Activated CD8-positive, alpha-beta T cell treated with anti-CD3 and anti-CD28 coated beads, Interleukin-2, amount 10 ng/mL, durations not matched to agents 7 days and 5 days (primary cell): ENCODE results near the gene PLCB2. TPM values are rescaled to one million over a fixed set of nuclear protein-coding genes. Genes with fewer than 3 reads are reported as not detected.

Experiments used
- ATAC-seq: fragments of 150-1000 bp; cut with Tn5 transposase; one replicate; pipeline ENCODE4 v1.10.0; 2021; ENCODE audit warnings: moderate library complexity
- CTCF ChIA-PET: fragments of 350-600 bp; sonication (Branson Sonifier 250); formaldehyde crosslinking; loops from one replicate; lab custom pipeline; 2021; ENCODE audit warnings: antibody characterized with exemption; lab: Charles Lee
- POLR2A ChIA-PET: fragments of 350-600 bp; sonication (Branson Sonifier 250); formaldehyde crosslinking; loops from one replicate; lab custom pipeline; 2021; ENCODE audit warnings: antibody characterized with exemption; lab: Charles Lee
- DNase-seq: peaks from one replicate; pipeline ENCODE4 v3.0.0-alpha.2; 2020
- H3K27ac Mint-ChIP-seq: one replicate; pipeline ENCODE4 v1.8.0; 2021; ENCODE audit warnings: mild to moderate bottlenecking, mixed read lengths
- H3K27me3 Mint-ChIP-seq: one replicate; pipeline ENCODE4 v1.8.0; 2021; ENCODE audit warnings: low read depth, mixed read lengths
- H3K36me3 Mint-ChIP-seq: one replicate; pipeline ENCODE4 v1.8.0; 2021; ENCODE audit warnings: low read depth, mixed read lengths
- H3K4me1 Mint-ChIP-seq: one replicate; pipeline ENCODE4 v1.8.0; 2021; ENCODE audit warnings: low read depth, mixed read lengths
- H3K4me3 Mint-ChIP-seq: one replicate; pipeline ENCODE4 v1.8.0; 2021; ENCODE audit warnings: mild to moderate bottlenecking, mixed read lengths
- H3K9me3 Mint-ChIP-seq: one replicate; pipeline ENCODE4 v1.8.0; 2022; ENCODE audit warnings: mixed read lengths; ENCODE audit not compliant: insufficient read depth
- total RNA-seq, 2 experiments: library from RNA; stranded (reverse); gene quantifications; one replicate each; pipeline ENCODE4 v1.2.3, GENCODE V29; 2021

PLCB2 gene
- total RNA-seq, 2 experiments from 2014 or later, result 133 to 160 TPM

DNA sequence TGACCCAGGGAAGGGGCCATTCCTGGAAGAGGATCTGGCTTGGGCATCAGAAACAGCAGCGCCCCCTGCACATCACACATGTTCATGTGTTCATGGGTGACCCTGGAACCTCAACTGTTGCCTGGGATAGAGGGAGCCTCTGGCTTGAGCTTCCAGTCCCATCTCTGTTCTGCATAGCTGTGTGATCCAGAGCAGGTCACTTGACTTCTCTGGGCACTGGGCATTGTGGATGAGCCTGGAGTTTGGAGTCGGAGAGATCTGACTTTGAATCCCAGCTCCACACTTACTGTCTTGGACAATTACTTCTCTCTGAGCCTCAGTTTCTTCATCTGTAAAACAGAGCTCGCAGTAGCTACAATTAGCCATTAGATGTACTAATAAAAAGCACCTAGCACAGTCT is 53.3 kb downstream of the PLCB2 start:
- CTCF ChIA-PET, result interaction anchor here (1.1 to 2.4 kb wide), 6 partner anchors 12 to 37 kb away, joined by 3 to 7 read pairs (median 4); partner anchors contain the start of gene PAK6
- no peak for ATAC-seq
- DNase-seq, result no peak
- no peaks in the 10 kb centered on the region for H3K9me3 Mint-ChIP-seq
- H3K27me3 Mint-ChIP-seq, result peaks cover 34% of the 10 kb centered on the region
- H3K27ac Mint-ChIP-seq, result no peak overlapping the region
- peaks cover 1% of the 10 kb centered on the region for H3K36me3 Mint-ChIP-seq
- no peak overlapping the region for H3K4me3 Mint-ChIP-seq
- peaks cover 12% of the 10 kb centered on the region for H3K4me1 Mint-ChIP-seq
- POLR2A ChIA-PET, result interaction anchor here (0.7 kb wide), 1 partner anchor 69 kb away, joined by 3 read pairs; the partner anchor contains the start of gene INAFM2

- H3K4me3 Mint-ChIP-seq, result peak overlapping the region; percentile 73
- no peaks in the 10 kb centered on the region for H3K9me3 Mint-ChIP-seq
- H3K36me3 Mint-ChIP-seq, result peaks cover 1% of the 10 kb centered on the region
- peaks cover 12% of the 10 kb centered on the region for H3K4me1 Mint-ChIP-seq
- H3K27me3 Mint-ChIP-seq, result peaks cover 37% of the 10 kb centered on the region
- ATAC-seq (peak; percentile 40), DNase-seq (no peak)
- POLR2A ChIA-PET, result interaction anchor here (0.6 kb wide), 1 partner anchor 84 kb away, joined by 3 read pairs; no protein-coding TSS in a partner anchor
- no peak overlapping the region for H3K27ac Mint-ChIP-seq
- CTCF ChIA-PET, result interaction anchor here (1.0 to 1.2 kb wide), 2 partner anchors 11 to 35 kb away, joined by 3 read pairs; no protein-coding TSS in a partner anchor
Observed at GRCh38 chr15:40253167-40253790, 54.5 kb downstream of the PLCB2 start.

- Mint-ChIP-seq H3K27ac (no peak overlapping the region), H3K9me3 (no peaks in the 10 kb centered on the region), H3K4me1 (peaks cover 12% of the 10 kb centered on the region), H3K4me3 (peak overlapping the region; percentile 73), H3K27me3 (peaks cover 37% of the 10 kb centered on the region), H3K36me3 (peaks cover 1% of the 10 kb centered on the region)
- ChIA-PET POLR2A (no interaction called here), CTCF (interaction anchor here (1.0 kb wide), 1 partner anchor 35 kb away, joined by 3 read pairs; no protein-coding TSS in a partner anchor)
- ATAC-seq, result peak; percentile 74
- DNase-seq, result no peak
Observed at GRCh38 chr15:40252438-40253166, 55.1 kb downstream of the PLCB2 start.

- no peak for DNase-seq
- Mint-ChIP-seq H3K9me3 (no peaks in the 10 kb centered on the region), H3K27ac (no peak overlapping the region), H3K36me3 (peaks cover 1% of the 10 kb centered on the region), H3K27me3 (peaks cover 37% of the 10 kb centered on the region), H3K4me3 (peak overlapping the region; percentile 18), H3K4me1 (peaks cover 12% of the 10 kb centered on the region)
- CTCF ChIA-PET, result interaction anchor here (1.0 kb wide), 1 partner anchor 34 kb away, joined by 3 read pairs; no protein-coding TSS in a partner anchor
- POLR2A ChIA-PET, result no interaction called here
- no peak for ATAC-seq
Observed at GRCh38 chr15:40252141-40252437, 55.6 kb downstream of the PLCB2 start.

DNA sequence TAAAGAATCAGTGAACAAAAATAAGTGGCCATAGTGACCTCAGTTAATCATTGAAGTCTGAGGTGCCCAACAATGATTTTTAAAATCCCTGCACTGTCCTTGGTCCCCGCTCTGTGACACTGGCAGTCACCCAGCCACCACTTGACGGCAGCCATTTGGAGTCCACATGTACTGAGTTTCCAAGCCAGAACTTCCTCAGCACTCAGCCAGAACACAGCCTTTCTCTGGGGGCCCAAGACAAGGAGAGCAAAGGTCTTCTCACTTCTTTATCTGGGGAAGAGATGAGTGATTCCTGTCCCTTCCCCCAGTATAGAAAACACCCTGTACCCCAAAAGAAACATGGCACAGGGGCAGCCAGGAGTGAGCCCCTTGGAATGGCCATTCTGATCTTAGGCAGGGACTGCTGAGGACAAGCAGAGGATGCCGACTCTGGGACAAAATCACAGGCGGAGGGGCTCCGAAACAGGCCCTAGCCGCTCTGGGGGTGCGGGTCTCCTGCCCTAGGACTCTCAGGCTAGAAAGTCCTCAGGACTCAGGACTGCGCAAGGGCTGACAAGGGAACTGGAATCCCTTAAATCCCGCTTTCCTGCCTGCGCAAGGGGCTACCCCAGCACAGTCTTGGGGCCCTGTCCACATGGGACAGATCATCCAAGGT is 56.1 kb downstream of the PLCB2 start:
- POLR2A ChIA-PET, result no interaction called here
- DNase-seq (no peak), ATAC-seq (no peak)
- H3K27ac Mint-ChIP-seq, result no peak overlapping the region
- peak overlapping the region; percentile 18 for H3K4me3 Mint-ChIP-seq
- peaks cover 37% of the 10 kb centered on the region for H3K27me3 Mint-ChIP-seq
- peaks cover 1% of the 10 kb centered on the region for H3K36me3 Mint-ChIP-seq
- peaks cover 10% of the 10 kb centered on the region for H3K4me1 Mint-ChIP-seq
- H3K9me3 Mint-ChIP-seq, result no peaks in the 10 kb centered on the region
- CTCF ChIA-PET, result interaction anchor here (1.9 kb wide), 1 partner anchor 28 kb away, joined by 4 read pairs; no protein-coding TSS in a partner anchor

DNA sequence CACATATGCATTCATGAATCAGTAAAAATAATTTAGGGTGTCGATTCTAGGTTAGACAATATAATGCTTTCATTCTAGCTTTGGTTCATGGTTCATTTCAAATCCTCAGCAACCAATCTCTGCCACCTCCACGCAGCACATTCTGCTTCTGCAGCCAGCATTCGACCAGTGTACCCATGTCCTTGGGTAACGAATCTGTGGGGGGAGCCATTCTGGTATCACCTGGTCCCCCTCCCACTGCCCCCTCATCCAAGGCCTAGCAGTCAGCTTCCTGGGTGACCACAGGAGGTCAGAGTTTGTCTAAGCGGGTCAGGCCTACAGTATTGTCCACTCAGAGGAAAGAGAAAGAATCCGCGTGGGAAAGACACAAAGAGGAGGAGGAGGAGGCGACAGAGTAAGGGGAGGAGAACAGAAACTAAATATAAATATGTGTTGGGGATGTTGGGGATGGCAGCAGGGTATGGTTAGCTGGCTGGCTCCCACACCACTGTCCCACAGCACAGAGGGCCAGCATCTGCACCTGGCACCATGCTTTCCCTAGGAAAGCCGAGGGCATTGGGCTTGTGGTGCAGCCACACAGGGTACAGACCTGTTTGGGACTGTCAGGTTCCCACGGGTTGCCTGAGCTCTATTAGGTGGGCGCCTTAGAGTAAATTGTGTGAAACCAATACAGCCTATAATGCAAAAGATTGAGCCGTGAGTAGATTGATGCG is 56.8 kb downstream of the PLCB2 start:
- POLR2A ChIA-PET, result no interaction called here

GRCh38 chr15:40250304-40250656 is 57.5 kb downstream of the PLCB2 start:
- no peak for ATAC-seq
- no peak for DNase-seq
- CTCF ChIA-PET, result interaction anchor here (0.9 to 2.4 kb wide), 3 partner anchors 14 to 29 kb away, joined by 3 to 12 read pairs (median 4); no protein-coding TSS in a partner anchor
- H3K4me3 Mint-ChIP-seq, result no peak overlapping the region
- no peak overlapping the region for H3K27ac Mint-ChIP-seq
- POLR2A ChIA-PET, result no interaction called here
- peaks cover 37% of the 10 kb centered on the region for H3K27me3 Mint-ChIP-seq
- peaks cover 1% of the 10 kb centered on the region for H3K36me3 Mint-ChIP-seq
- no peaks in the 10 kb centered on the region for H3K9me3 Mint-ChIP-seq
- peaks cover 13% of the 10 kb centered on the region for H3K4me1 Mint-ChIP-seq

More for the DNA sequence above, 56.8 kb downstream of the PLCB2 start:
- CTCF ChIA-PET, result interaction anchor here (1.9 to 2.4 kb wide), 2 partner anchors 23 to 28 kb away, joined by 4 to 12 read pairs; no protein-coding TSS in a partner anchor
- peaks cover 37% of the 10 kb centered on the region for H3K27me3 Mint-ChIP-seq
- H3K4me1 Mint-ChIP-seq, result peaks cover 11% of the 10 kb centered on the region
- no peak overlapping the region for H3K4me3 Mint-ChIP-seq
- no peaks in the 10 kb centered on the region for H3K9me3 Mint-ChIP-seq
- ATAC-seq (no peak), DNase-seq (no peak)
- peaks cover 1% of the 10 kb centered on the region for H3K36me3 Mint-ChIP-seq
- H3K27ac Mint-ChIP-seq, result no peak overlapping the region

GRCh38 chr15:40249477-40250303 is 58.0 kb downstream of the PLCB2 start:
- ChIA-PET POLR2A (no interaction called here), CTCF (interaction anchor here (0.9 to 2.4 kb wide), 3 partner anchors 15 to 30 kb away, joined by 3 to 12 read pairs (median 4); no protein-coding TSS in a partner anchor)
- Mint-ChIP-seq H3K27me3 (peaks cover 37% of the 10 kb centered on the region), H3K9me3 (no peaks in the 10 kb centered on the region), H3K36me3 (peaks cover 1% of the 10 kb centered on the region), H3K27ac (no peak overlapping the region), H3K4me1 (peaks cover 13% of the 10 kb centered on the region), H3K4me3 (no peak overlapping the region)
- ATAC-seq, result no peak
- DNase-seq, result no peak

DNA sequence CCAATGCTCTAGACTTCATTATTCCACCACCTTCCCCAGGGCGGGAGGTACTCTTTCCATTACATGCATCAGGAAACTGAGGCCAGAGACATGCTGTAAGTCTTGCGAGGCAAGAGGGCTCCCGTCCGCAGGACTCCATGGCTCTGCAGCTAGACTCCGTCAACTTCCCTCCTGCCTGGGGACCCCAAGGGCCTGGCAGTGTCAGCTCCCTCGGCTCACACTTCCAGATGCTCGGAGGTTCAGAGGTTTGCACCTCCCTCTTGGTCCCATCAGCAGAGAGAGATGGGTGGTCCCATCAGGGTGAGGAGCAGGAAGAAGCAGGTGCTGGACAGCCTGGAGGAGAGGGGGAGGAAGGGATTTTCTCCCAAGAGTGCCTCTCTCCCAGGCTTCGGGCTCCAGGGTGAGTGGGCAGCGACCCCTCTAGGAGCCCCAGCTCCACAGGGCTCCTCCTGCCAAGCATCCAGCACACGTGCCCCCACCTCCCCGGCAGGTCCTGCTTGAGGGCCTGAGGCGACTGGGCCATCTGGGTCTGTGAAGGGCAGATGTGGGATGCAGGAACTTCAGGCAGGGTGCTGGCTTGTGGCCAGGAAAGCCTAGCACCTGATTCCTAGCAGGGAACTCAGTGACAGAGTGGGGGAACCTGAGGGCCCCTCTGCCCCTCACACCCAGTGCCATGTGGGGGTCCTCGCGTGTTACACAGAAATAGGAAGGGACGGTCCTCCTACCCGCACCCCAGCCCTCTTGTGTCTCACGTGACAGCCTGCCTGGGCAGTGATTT is 59.5 kb downstream of the PLCB2 start:
- Mint-ChIP-seq H3K36me3 (peaks cover 1% of the 10 kb centered on the region), H3K9me3 (no peaks in the 10 kb centered on the region), H3K27ac (no peak overlapping the region), H3K27me3 (peaks cover 27% of the 10 kb centered on the region), H3K4me1 (peaks cover 10% of the 10 kb centered on the region), H3K4me3 (no peak overlapping the region)
- DNase-seq, result no peak
- no peak for ATAC-seq
- ChIA-PET POLR2A (interaction anchor here (1.2 kb wide), 1 partner anchor 9 kb away, joined by 3 read pairs; the partner anchor contains the start of gene PAK6), CTCF (interaction anchor here (0.6 to 8.1 kb wide), 4 partner anchors 21 to 90 kb away, joined by 3 to 43 read pairs (median 4); no protein-coding TSS in a partner anchor)
